ENCODE results near the gene SYNPO2. TPM values are rescaled to one million over a fixed set of nuclear protein-coding genes. Genes with fewer than 3 reads are reported as not detected.

SYNPO2 gene
- total and polyA plus RNA-seq, 2 donors (not counting 1 experiment from before 2014, with no cell fraction given), result 0.03 to 0.20 TPM

DNA sequence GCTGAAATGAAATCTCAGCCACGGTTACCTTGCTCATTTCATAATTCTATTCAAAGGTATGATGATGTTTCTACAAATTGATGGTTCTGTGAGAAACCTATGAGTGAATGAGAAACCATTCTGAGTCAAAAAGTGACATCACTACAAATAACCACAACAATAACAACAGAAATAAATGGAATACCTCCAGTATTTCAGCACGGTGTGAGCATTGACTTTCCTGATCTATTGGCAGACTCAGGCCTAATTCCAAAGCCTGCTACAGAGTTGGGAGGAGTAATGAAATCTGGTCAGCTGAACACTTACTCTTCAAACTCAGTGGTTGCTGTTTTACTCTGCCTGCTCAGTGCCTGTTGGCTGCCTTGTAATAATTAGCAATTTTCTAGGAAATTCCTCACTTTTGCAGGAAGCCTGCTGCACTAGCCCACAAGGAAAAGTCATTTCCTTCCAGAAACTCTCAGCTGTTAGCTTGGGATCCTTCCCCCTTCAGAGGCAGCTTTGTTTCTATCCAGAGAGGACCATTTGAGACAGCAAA, 18.8 kb upstream of the SYNPO2 start:
- Mint-ChIP-seq H3K27me3 (peaks cover 17% of the 10 kb centered on the region), H3K4me3 (no peak overlapping the region), H3K27ac (no peak overlapping the region), H3K9me3 (ENCODE audit: insufficient read depth) (no peaks in the 10 kb centered on the region), H3K4me1 (no peaks in the 10 kb centered on the region)
- no peak overlapping the region for H3K9ac ChIP-seq (ENCODE audit: low read length)
- POLR2A ChIA-PET, result no interaction called here
- H3K79me2 ChIP-seq (ENCODE audit: control insufficient read depth, insufficient read depth, low read length), result no peaks in the 10 kb centered on the region
- H3K4me2 ChIP-seq (replicated peaks; ENCODE audit: low read depth, low read length, poor library complexity, severe bottlenecking), result no peak overlapping the region
- H3K27ac ChIP-seq (ENCODE audit: low read length in 2 of 2), result no peak overlapping the region
- no CpG with 5 or more reads among the region's 2 CpGs for WGBS (ENCODE audit: insufficient coverage)
- DNase-seq, result no peak
- no peak overlapping the region for H2AFZ ChIP-seq (ENCODE audit: insufficient read depth, low read depth, low read length, poor library complexity, severe bottlenecking)
- H3K4me3 ChIP-seq (ENCODE audit: control extremely low read depth in 1 of 5, extremely low read depth in 1 of 5, insufficient read depth in 1 of 5, low read depth in 2 of 5, low read length in 4 of 5), result no peak overlapping the region
- CTCF ChIA-PET, result no interaction called here
- no peaks in the 10 kb centered on the region for H3K36me3 ChIP-seq (replicated peaks in 1 of 2; ENCODE audit: control extremely low read depth in 1 of 2, control insufficient read depth in 1 of 2, extremely low read depth in 1 of 2, insufficient read depth in 2 of 2, low read length in 1 of 2)
- TF ChIP-seq EZH2 (IDR thresholded peaks at IDR 0.05; ENCODE audit: borderline replicate concordance, insufficient read depth, low read depth, low read length, poor library complexity, severe bottlenecking), result no peak
- TF ChIP-seq, protein P1, sequence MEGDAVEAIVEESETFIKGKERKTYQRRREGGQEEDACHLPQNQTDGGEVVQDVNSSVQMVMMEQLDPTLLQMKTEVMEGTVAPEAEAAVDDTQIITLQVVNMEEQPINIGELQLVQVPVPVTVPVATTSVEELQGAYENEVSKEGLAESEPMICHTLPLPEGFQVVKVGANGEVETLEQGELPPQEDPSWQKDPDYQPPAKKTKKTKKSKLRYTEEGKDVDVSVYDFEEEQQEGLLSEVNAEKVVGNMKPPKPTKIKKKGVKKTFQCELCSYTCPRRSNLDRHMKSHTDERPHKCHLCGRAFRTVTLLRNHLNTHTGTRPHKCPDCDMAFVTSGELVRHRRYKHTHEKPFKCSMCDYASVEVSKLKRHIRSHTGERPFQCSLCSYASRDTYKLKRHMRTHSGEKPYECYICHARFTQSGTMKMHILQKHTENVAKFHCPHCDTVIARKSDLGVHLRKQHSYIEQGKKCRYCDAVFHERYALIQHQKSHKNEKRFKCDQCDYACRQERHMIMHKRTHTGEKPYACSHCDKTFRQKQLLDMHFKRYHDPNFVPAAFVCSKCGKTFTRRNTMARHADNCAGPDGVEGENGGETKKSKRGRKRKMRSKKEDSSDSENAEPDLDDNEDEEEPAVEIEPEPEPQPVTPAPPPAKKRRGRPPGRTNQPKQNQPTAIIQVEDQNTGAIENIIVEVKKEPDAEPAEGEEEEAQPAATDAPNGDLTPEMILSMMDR (IDR thresholded peaks at IDR 0.05), result no peak
- H4K20me1 ChIP-seq (ENCODE audit: control insufficient read depth, insufficient read depth, low read length, poor library complexity, severe bottlenecking), result no peaks in the 10 kb centered on the region
- no peaks in the 10 kb centered on the region for H3K4me1 ChIP-seq (ENCODE audit: control insufficient read depth in 2 of 2, insufficient read depth in 2 of 2, low read length in 2 of 2)
- intact Hi-C loops (cut with micrococcal nuclease), result no loop called here
- H3K9me3 ChIP-seq (ENCODE audit: control extremely low read depth in 1 of 3, control insufficient read depth in 2 of 3, insufficient read depth in 1 of 3, low read length in 2 of 3), result no peaks in the 10 kb centered on the region
- ATAC-seq (ENCODE audit: low read depth), result no peak
- no peaks in the 10 kb centered on the region for H3K27me3 ChIP-seq (replicated peaks in 1 of 4; ENCODE audit: control extremely low read depth in 1 of 4, control insufficient read depth in 3 of 4, insufficient read depth in 4 of 4, low read length in 3 of 4)

DNA sequence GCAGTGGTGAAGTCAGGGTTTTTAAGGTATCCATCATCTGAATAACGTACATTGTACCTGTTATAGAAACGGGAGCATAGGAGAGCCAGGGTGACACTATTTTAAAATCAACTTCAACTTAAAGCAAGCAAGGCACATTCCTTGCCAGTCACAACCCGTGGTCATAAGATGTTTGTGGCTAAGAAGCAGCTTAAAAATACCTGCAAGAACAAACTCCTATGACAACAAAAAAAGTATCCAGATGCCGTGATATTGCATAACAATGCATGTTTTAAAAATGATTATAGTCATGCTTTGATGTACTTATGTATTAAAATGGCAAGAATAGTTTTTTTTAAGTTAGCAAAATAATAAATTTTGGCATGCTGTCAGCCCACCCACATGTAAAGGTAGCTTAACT, 16.5 kb upstream of the SYNPO2 start:
- TF ChIP-seq, protein P1 (IDR thresholded peaks at IDR 0.05), result no peak
- TF ChIP-seq EZH2 (IDR thresholded peaks at IDR 0.05; ENCODE audit: borderline replicate concordance, insufficient read depth, low read depth, low read length, poor library complexity, severe bottlenecking), result no peak
- no peaks in the 10 kb centered on the region for H3K79me2 ChIP-seq (ENCODE audit: control insufficient read depth, insufficient read depth, low read length)
- H3K27ac ChIP-seq (ENCODE audit: low read length in 2 of 2), result no peak overlapping the region
- Mint-ChIP-seq H3K27me3 (peaks cover 33% of the 10 kb centered on the region), H3K9me3 (ENCODE audit: insufficient read depth) (no peaks in the 10 kb centered on the region), H3K4me1 (no peaks in the 10 kb centered on the region), H3K4me3 (no peak overlapping the region), H3K27ac (no peak overlapping the region)
- no peak for DNase-seq
- no peaks in the 10 kb centered on the region for H3K9me3 ChIP-seq (ENCODE audit: control extremely low read depth in 1 of 3, control insufficient read depth in 2 of 3, insufficient read depth in 1 of 3, low read length in 2 of 3)
- ChIA-PET CTCF (interaction anchor here (0.8 kb wide), 1 partner anchor 126 kb away, joined by 3 read pairs; no protein-coding TSS in a partner anchor), POLR2A (no interaction called here)
- H3K36me3 ChIP-seq (replicated peaks in 1 of 2; ENCODE audit: control extremely low read depth in 1 of 2, control insufficient read depth in 1 of 2, extremely low read depth in 1 of 2, insufficient read depth in 2 of 2, low read length in 1 of 2), result no peaks in the 10 kb centered on the region
- no peak overlapping the region for H3K9ac ChIP-seq (ENCODE audit: low read length)
- H4K20me1 ChIP-seq (ENCODE audit: control insufficient read depth, insufficient read depth, low read length, poor library complexity, severe bottlenecking), result no peaks in the 10 kb centered on the region
- no peak overlapping the region for H3K4me3 ChIP-seq (ENCODE audit: control extremely low read depth in 1 of 5, extremely low read depth in 1 of 5, insufficient read depth in 1 of 5, low read depth in 2 of 5, low read length in 4 of 5)
- no CpG with 5 or more reads among the region's 4 CpGs for WGBS (ENCODE audit: insufficient coverage)
- intact Hi-C loops (cut with micrococcal nuclease), result no loop called here
- H3K27me3 ChIP-seq (replicated peaks in 1 of 4; ENCODE audit: control extremely low read depth in 1 of 4, control insufficient read depth in 3 of 4, insufficient read depth in 4 of 4, low read length in 3 of 4), result no peaks in the 10 kb centered on the region
- H2AFZ ChIP-seq (ENCODE audit: insufficient read depth, low read depth, low read length, poor library complexity, severe bottlenecking), result no peak overlapping the region
- H3K4me1 ChIP-seq (ENCODE audit: control insufficient read depth in 2 of 2, insufficient read depth in 2 of 2, low read length in 2 of 2), result no peaks in the 10 kb centered on the region
- no peak overlapping the region for H3K4me2 ChIP-seq (replicated peaks; ENCODE audit: low read depth, low read length, poor library complexity, severe bottlenecking)
- no peak for ATAC-seq (ENCODE audit: low read depth)

Measured in B cell (primary cell).